ENCODE data around the gene WDR55.

- no peak for TF ChIP-seq CTCF (IDR thresholded peaks at IDR 0.05)
- no peak for TF ChIP-seq POLR2A (IDR thresholded peaks at IDR 0.05)
- TF ChIP-seq POLR2AphosphoS5 (IDR thresholded peaks at IDR 0.05) = no peak
These were observed 32.3 kb downstream of the WDR55 start for GRCh38 chr5:140696891-140697492.
